HCT116 (cell line): ENCODE data around the gene ABCF3. TPM values are rescaled to one million over a fixed set of nuclear protein-coding genes. Genes with fewer than 3 reads are reported as not detected.

Experiments
- ATAC-seq: fragments of 200-7000 bp; cut with Tn5 transposase; 2 replicates; pipeline ENCODE4 v1.9.1; 2020; ENCODE audit warnings: mild to moderate bottlenecking, moderate library complexity
- BruUV-seq: library from RNA; stranded (reverse); fragments of 400-500 nt; replicated peaks from 2 replicates; lab custom pipeline; 2021; lab: Mats Ljungman, UMichigan
- CTCF ChIA-PET: fragments of 300-600 bp; sonication (Branson Sonifier 250); formaldehyde crosslinking; loops from one replicate; lab custom pipeline; 2021; ENCODE audit warnings: antibody characterized with exemption; lab: Charles Lee
- POLR2A ChIA-PET: fragments of 300-600, 350-600 bp; sonication (Branson Sonifier 250); formaldehyde crosslinking; loops from one replicate; lab custom pipeline; 2021; ENCODE audit warnings: antibody characterized with exemption; lab: Charles Lee
- RAD21 ChIA-PET, 2 experiments: fragments of 300-600 bp; sonication (Branson Sonifier 250); formaldehyde crosslinking; loops; one replicate each; lab custom pipeline; 2023; ENCODE audit warnings: low total read pairs in 2 of 2; ENCODE audit not compliant: uncharacterized antibody in 2 of 2, unreplicated experiment in 2 of 2, low non-redundant PET in 1 of 2; lab: Charles Lee
- DNase-seq: peaks from one replicate; pipeline ENCODE4 v3.0.0-alpha.2; 2010; ENCODE audit warnings: low read depth, low spot score
- H2AFZ ChIP-seq: fragments of 200-600 bp; shearing (Covaris generic), sonication (generic); 2 replicates; pipeline ENCODE4 v1.6.1; 2017; ENCODE audit warnings: low read depth, mixed run types, mixed read lengths, antibody characterized with exemption, low read length; ENCODE audit not compliant: poor library complexity, severe bottlenecking
- H3K27ac ChIP-seq: 2 replicates; pipeline ENCODE4 v1.5.1; 2012; ENCODE audit warnings: low read depth, low read length
- H3K27me3 ChIP-seq: fragments of 200-600 bp; sonication (generic); 2 replicates; pipeline ENCODE4 v1.6.1; 2016; ENCODE audit warnings: mixed run types, low read length, mixed read lengths; ENCODE audit not compliant: insufficient read depth
- H3K36me3 ChIP-seq, 2 experiments: fragments of 200-500 bp in 1 of 2; fragments of 200-600 bp in 1 of 2; sonication (Bioruptor generic) in 1 of 2; sonication (generic) in 1 of 2; 2 replicates each; pipeline versions ENCODE4 v1.5.1 to v1.6.1; 2014 to 2016; ENCODE audit warnings: low read length in 2 of 2, inconsistent platforms in 1 of 2, mixed read lengths in 1 of 2, mixed run types in 1 of 2; ENCODE audit not compliant: insufficient read depth in 2 of 2, control insufficient read depth in 1 of 2
- H3K4me1 ChIP-seq, 2 experiments: fragments of 200-600 bp in 1 of 2; sonication (generic) in 1 of 2; 2 replicates each; pipeline versions ENCODE4 v1.5.1 to v1.6.1; 2012 to 2017; ENCODE audit warnings: low read length in 2 of 2, inconsistent platforms in 1 of 2, mild to moderate bottlenecking in 1 of 2, mixed read lengths in 1 of 2, mixed run types in 1 of 2, moderate library complexity in 1 of 2; ENCODE audit not compliant: insufficient read depth in 2 of 2, control insufficient read depth in 1 of 2
- H3K4me2 ChIP-seq: fragments of 200-600 bp; sonication (generic); 2 replicates; pipeline ENCODE4 v1.6.1; 2017; ENCODE audit warnings: mixed run types, low read length, mixed read lengths
- H3K4me3 ChIP-seq, 2 experiments: fragments of 200-600 bp in 1 of 2; sonication (generic) in 1 of 2; replicated peaks in 1 of 2; 2 replicates each; pipeline ENCODE4 v1.5.1; 2011 to 2016; ENCODE audit warnings: low read length in 2 of 2, control low read depth in 1 of 2, low read depth in 1 of 2, mild to moderate bottlenecking in 1 of 2, mixed read lengths in 1 of 2, mixed run types in 1 of 2
- H3K79me2 ChIP-seq: fragments of 200-600 bp; sonication (generic); 2 replicates; pipeline ENCODE4 v1.6.1; 2017; ENCODE audit warnings: mild to moderate bottlenecking, mixed run types, low read length, moderate library complexity, mixed read lengths; ENCODE audit not compliant: insufficient read depth
- H3K9ac ChIP-seq: fragments of 200-600 bp; sonication (generic); 2 replicates; pipeline ENCODE4 v1.6.1; 2016; ENCODE audit warnings: low read length, mixed read lengths
- H3K9me2 ChIP-seq: fragments of 200-600 bp; sonication (generic), shearing (Covaris generic); 2 replicates; pipeline ENCODE4 v1.6.1; 2017; ENCODE audit warnings: mixed run types, mild to moderate bottlenecking, moderate library complexity; ENCODE audit not compliant: insufficient read depth
- H3K9me3 ChIP-seq, 2 experiments: fragments of 200-500 bp in 1 of 2; fragments of 200-600 bp in 1 of 2; sonication (Bioruptor generic) in 1 of 2; sonication (generic) in 1 of 2; 2 replicates each; pipeline ENCODE4 v1.6.1; 2014 to 2017; ENCODE audit warnings: low read length in 2 of 2, mixed read lengths in 2 of 2, inconsistent platforms in 1 of 2, low read depth in 1 of 2, mild to moderate bottlenecking in 1 of 2, mixed run types in 1 of 2, moderate library complexity in 1 of 2; ENCODE audit not compliant: control insufficient read depth in 1 of 2, insufficient read depth in 1 of 2
- H4K20me1 ChIP-seq: fragments of 200-600 bp; sonication (generic), shearing (Covaris generic); 2 replicates; pipeline ENCODE4 v1.6.1; 2017; ENCODE audit warnings: mixed run types, mild to moderate bottlenecking, moderate library complexity; ENCODE audit not compliant: insufficient read depth
- CBX3 ChIP-seq: IDR thresholded peaks from 2 replicates; pipeline ENCODE4 v1.6.1; 2012; ENCODE audit warnings: low read depth
- EGR1 ChIP-seq: IDR thresholded peaks from 2 replicates; pipeline ENCODE4 v1.6.1; 2012; ENCODE audit warnings: low read depth
- JUND ChIP-seq: IDR thresholded peaks from 2 replicates; pipeline ENCODE4 v1.6.1; 2012
- POLR2A ChIP-seq: IDR thresholded peaks from 2 replicates; pipeline ENCODE4 v1.7.0; 2011; ENCODE audit warnings: borderline replicate concordance; ENCODE audit not compliant: insufficient read depth, insufficient read length; ENCODE audit errors: extremely low read depth
- POLR2AphosphoS5 ChIP-seq: IDR thresholded peaks from 2 replicates; pipeline ENCODE4 v1.6.1; 2011; ENCODE audit warnings: mild to moderate bottlenecking, low read depth, low read length, moderate library complexity
- RAD21 ChIP-seq: IDR thresholded peaks from 2 replicates; pipeline ENCODE4 v1.6.1; 2012; ENCODE audit warnings: low read depth, mild to moderate bottlenecking
- REST ChIP-seq: IDR thresholded peaks from 2 replicates; pipeline ENCODE4 v1.6.1; 2012; ENCODE audit warnings: low read depth
- ZBTB33 ChIP-seq: IDR thresholded peaks from 2 replicates; pipeline ENCODE4 v1.6.1; 2011; ENCODE audit warnings: mild to moderate bottlenecking, low read length, moderate library complexity; ENCODE audit not compliant: insufficient replicate concordance; ENCODE audit errors: extremely low read depth
- ZFX ChIP-seq: fragments of 450-650 bp; IDR thresholded peaks from 2 replicates; pipeline ENCODE4 v1.6.1; 2017
- intact Hi-C: fragments of 100-400 bp; cut with micrococcal nuclease; formaldehyde crosslinking; loops from 2 replicates; pipeline ENCODE4 v1.10.0; 2022
- total RNA-seq: library from RNA; stranded (reverse); gene quantifications from one replicate; pipeline ENCODE4 v1.2.1, GENCODE V29; 2021; ENCODE audit not compliant: unreplicated experiment

ABCF3 gene
- total RNA-seq, 1 experiment from 2014 or later, result 74.6 TPM

- ChIA-PET RAD21 (no interaction called here), CTCF (interaction anchor here (1.6 kb wide), 1 partner anchor 9 kb away, joined by 5 read pairs; the partner anchor contains the start of gene ABCF3), POLR2A (interaction anchor here (1.2 kb wide), 2 partner anchors 7 to 9 kb away, joined by 4 to 12 read pairs; partner anchors contain the start of gene ABCF3)
- Histone ChIP-seq H3K27ac (peak overlapping the region; percentile 92), H3K4me1 (peaks cover 10 to 30% of the 10 kb centered on the region in 2 experiments), H3K27me3 (no peaks in the 10 kb centered on the region), H3K79me2 (peaks cover 51% of the 10 kb centered on the region), H2AFZ (no peak overlapping the region), H3K4me2 (peak overlapping the region; percentile 89), H3K36me3 (peaks cover 39 to 52% of the 10 kb centered on the region in 2 experiments), H3K9me2 (no peaks in the 10 kb centered on the region), H3K9me3 (no peaks in the 10 kb centered on the region), H4K20me1 (no peaks in the 10 kb centered on the region), H3K4me3 (peak overlapping the region; percentile 96), H3K9ac (peak overlapping the region; percentile 96)
- TF ChIP-seq EGR1 (no peak), CBX3 (no peak), RAD21 (no peak), ZFX (no peak), ZBTB33 (no peak), POLR2AphosphoS5 (no peak), JUND (no peak), POLR2A (no peak), REST (no peak)
- DNase-seq (no peak), ATAC-seq (no peak)
- no TSS peak for BruUV-seq
- intact Hi-C loops, result loop anchor here (2.0 kb wide), 1 partner anchor 71 kb away; the partner anchor contains the start of genes ALG3 and EEF1AKMT4
Measured at GRCh38 chr3:184177331-184177731, 8.7 kb upstream of the ABCF3 start.
